Brain microvascular endothelial cell (primary cell): Measurements from ENCODE around the gene RPL13.

Experiments
- DNase-seq: peaks from one replicate; pipeline ENCODE4 v3.0.0-alpha.2; 2020
- H3K27ac ChIP-seq: fragments of 250-450 bp; sonication (Bioruptor Pico); 2 replicates; pipeline ENCODE4 v1.5.1; 2020; ENCODE audit warnings: mild to moderate bottlenecking, moderate library complexity
- H3K27me3 ChIP-seq: fragments of 250-450 bp; sonication (Bioruptor Pico); replicated peaks from 2 replicates; pipeline ENCODE4 v1.5.1; 2020; ENCODE audit warnings: mild to moderate bottlenecking
- H3K36me3 ChIP-seq: fragments of 250-450 bp; sonication (Bioruptor Pico); replicated peaks from 2 replicates; pipeline ENCODE4 v1.5.1; 2020; ENCODE audit warnings: mild to moderate bottlenecking
- H3K4me3 ChIP-seq: 2 replicates; pipeline ENCODE4 v1.5.1; 2011; ENCODE audit warnings: low read depth, mild to moderate bottlenecking, control low read depth, low read length, moderate library complexity
- CTCF ChIP-seq: IDR thresholded peaks from 2 replicates; pipeline ENCODE4 v1.5.1; 2011; ENCODE audit warnings: low read depth, mild to moderate bottlenecking, moderate library complexity, low read length, control low read depth, inconsistent platforms; ENCODE audit errors: missing control alignments
- in situ Hi-C: cut with HindIII; loops from 2 replicates; pipeline ENCODE4 v1.10.0; 2017; ENCODE audit warnings: low sequenced_read_pairs, low pct_ligation_motif_present

The RPL13 gene

DNA sequence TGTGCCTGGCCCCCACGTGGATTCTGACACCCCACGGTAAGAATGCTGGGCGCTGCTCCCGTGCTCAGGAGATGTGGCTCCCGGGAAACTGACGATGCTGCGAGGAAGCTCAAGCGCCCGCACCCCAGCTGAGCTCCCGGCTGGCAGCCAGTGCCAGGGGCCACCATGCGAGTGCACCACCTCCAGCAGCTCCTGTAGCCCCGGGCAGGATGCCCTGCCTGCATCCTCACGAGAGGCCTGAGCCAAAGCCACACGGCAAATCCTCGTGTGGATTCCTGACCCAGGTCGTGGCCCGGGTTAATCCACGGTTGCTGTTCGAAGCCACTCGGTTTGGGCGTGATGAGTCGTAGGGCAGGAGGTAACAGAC lies 41.4 kb downstream of the RPL13 start:
- no peak for TF ChIP-seq CTCF
- H3K27me3 ChIP-seq = no peaks in the 10 kb centered on the region
- H3K4me3 ChIP-seq = no peak overlapping the region
- no peaks in the 10 kb centered on the region for H3K36me3 ChIP-seq
- H3K27ac ChIP-seq = peak overlapping the region; percentile 95
- no peak for DNase-seq
- in situ Hi-C loops = no loop called here

DNA sequence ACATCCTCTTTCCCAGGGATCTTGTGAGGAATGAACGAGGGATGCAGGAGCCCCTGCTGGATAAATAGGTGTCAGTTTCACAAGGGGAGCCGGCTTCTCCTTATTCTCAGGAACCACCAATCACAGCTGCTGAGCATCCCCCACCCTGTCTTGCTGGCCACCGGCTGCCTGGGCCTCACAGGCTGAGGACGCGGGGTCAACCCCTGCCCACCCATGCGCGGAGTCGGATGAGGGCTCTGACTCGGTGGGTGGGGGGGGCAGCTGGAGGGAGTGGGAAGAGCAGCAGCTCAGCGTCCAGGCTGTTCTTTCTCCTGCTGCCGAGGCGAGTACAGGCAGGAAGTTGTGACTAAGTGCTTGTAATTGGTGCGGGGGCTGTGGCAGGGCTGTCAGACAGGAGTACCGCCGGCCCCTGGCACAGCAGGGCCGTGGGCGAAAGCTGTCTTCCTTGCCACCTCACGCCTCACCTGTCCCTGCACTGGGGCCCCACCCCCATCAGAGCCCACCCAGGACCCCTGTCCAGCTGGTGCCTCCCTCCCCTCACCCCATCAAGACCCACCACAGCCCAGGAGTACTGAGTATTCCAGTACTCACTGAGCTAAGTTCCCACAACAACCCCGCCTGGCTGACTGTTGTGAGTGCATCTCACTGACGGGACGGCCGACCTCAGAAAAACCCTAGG lies 41.9 kb downstream of the RPL13 start:
- no peak for TF ChIP-seq CTCF
- peak; percentile 94 for DNase-seq
- Histone ChIP-seq H3K36me3 (no peaks in the 10 kb centered on the region), H3K27me3 (no peaks in the 10 kb centered on the region), H3K27ac (peak overlapping the region; percentile 95), H3K4me3 (peak overlapping the region; percentile 20)
- in situ Hi-C loops = no loop called here

DNA sequence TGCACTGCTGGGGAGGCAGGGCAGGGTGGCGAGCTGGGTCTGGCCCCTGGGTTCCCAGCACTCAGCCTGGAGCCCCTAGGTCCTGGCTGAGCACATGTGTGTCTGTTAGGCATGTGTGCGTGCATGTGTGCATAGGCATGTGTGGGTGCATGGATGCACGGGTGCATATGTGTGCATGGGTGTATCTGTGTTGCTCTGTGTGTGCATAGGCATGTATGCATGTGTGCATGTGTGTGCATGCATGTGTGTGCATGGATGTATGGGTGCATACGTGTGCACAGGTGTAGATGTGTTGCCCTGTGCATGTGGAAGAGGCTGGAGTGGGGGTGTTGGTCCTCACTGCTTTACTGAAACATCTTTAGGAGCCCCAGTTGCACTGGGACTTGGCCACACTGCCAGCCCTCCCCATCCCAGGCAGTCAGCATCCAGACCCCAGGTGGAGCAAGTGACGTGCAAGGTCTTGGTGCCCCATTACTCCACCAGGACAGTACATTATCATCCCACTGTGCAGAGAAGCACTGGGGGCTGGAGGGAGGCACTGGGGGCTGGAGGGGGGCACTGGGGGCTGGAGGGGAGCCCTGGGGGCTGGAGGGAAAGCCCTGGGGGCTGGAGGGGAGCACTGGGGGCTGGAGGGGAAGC lies 42.6 kb downstream of the RPL13 start:
- TF ChIP-seq CTCF = no peak
- H3K36me3 ChIP-seq = no peaks in the 10 kb centered on the region
- no peak overlapping the region for H3K4me3 ChIP-seq
- H3K27ac ChIP-seq = peak overlapping the region; percentile 95
- DNase-seq = no peak
- in situ Hi-C loops = no loop called here
- no peaks in the 10 kb centered on the region for H3K27me3 ChIP-seq

DNA sequence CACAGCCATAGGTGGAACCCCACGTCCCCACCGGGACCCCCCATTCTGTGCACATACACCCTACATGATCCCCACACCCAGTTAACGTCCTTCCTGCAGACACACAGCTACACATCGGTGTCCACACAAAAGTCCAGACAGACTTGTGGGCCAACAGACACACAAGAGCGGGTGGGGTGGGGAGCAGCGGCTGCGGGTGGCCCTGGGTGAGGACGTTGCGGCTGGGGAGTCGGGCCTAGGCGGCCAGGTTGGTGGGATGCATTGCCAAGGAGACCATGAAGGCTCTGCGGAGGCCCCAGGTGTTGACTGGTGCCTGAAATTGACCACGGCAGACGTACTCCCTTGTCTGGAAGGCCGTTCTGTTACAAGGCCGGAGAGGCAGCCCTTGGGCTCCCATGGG lies 44.3 kb downstream of the RPL13 start:
- in situ Hi-C loops = no loop called here
- no peaks in the 10 kb centered on the region for H3K36me3 ChIP-seq

DNA sequence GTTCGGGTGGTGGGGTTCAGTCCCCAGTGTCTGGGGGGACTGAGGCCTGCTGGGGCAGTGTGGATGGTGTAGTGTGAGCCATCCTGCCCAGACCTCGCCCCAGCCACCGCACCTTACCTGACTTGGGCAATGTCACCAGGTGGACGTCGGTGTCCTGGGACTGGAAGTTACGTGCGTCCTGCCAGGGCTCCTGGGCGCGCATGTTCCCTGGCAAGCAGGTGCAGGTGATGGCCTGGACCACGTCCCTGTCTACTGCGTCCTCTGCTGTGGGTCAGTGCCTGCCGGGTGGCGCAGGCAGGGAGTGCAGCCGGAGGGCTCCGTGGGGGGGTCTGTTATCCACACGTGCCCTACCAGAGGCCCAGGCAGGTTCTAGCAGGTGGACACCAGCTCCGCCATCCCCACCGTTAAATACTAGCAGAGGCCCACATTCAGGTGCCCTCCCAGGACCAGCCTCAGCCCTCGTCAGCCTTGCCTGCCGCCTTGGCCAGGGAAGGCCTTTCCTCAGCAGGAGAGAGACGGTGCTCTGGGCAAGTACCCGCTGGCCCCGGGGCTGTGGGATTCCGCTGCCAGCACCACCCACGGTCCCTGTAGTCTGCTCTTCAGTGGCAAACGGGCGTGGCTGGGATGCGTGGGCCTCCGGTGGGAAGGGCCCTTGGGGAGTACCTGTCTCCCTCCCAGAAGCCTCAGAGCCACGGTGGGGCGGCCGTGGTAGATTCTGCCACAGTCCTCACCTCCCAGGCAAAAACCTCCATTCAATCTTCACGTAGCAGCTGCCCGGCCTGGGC lies 44.9 kb downstream of the RPL13 start:
- no peak overlapping the region for H3K4me3 ChIP-seq
- in situ Hi-C loops = no loop called here
- DNase-seq = no peak
- H3K27me3 ChIP-seq = no peaks in the 10 kb centered on the region
- TF ChIP-seq CTCF = no peak
- H3K27ac ChIP-seq = no peak overlapping the region
- H3K36me3 ChIP-seq = no peaks in the 10 kb centered on the region

More for the DNA sequence above, 44.3 kb downstream of the RPL13 start:
- Histone ChIP-seq H3K4me3 (no peak overlapping the region), H3K27me3 (no peaks in the 10 kb centered on the region), H3K27ac (no peak overlapping the region)
- DNase-seq = no peak
- TF ChIP-seq CTCF = no peak
